HepG2 (cell line): ENCODE data around the gene RNASE7. TPM values are rescaled to one million over a fixed set of nuclear protein-coding genes. Genes with fewer than 3 reads are reported as not detected.

Source experiments
- ATAC-seq: fragments of 200-7000 bp; cut with Tn5 transposase; 3 replicates; pipeline ENCODE4 v1.9.1; 2020; ENCODE audit warnings: mild to moderate bottlenecking, moderate library complexity
- BruUV-seq: library from RNA; stranded (reverse); fragments of 400-500 nt; replicated peaks from 2 replicates; lab custom pipeline; 2021; lab: Mats Ljungman, UMichigan
- CTCF ChIA-PET: fragments of 300-600 bp; formaldehyde crosslinking; extraction: SDS; loops from one replicate; lab custom pipeline; 2021; ENCODE audit warnings: low total read pairs, inconsistent platforms, low intra/inter-chr PET ratio; lab: Yijun Ruan, JAX
- POLR2A ChIA-PET: fragments of 350-600 bp; sonication (Branson Sonifier 250); formaldehyde crosslinking; loops from one replicate; lab custom pipeline; 2020; ENCODE audit warnings: antibody characterized with exemption, inconsistent platforms; lab: Yijun Ruan, JAX
- DNase-seq: peaks from one replicate; pipeline ENCODE4 v3.0.0-alpha.2; 2015; ENCODE audit warnings: low spot score
- FAIRE-seq: peaks from 3 replicates; lab custom pipeline; 2011; peaks lifted over from hg19 to GRCh38; lab: Jason Lieb, UNC
- H2AFZ ChIP-seq: one replicate; pipeline ENCODE4 v1.6.1; 2011; ENCODE audit warnings: low read length, inconsistent platforms
- H3K27ac ChIP-seq: fragments of 300-600 bp; 3 replicates; pipeline ENCODE4 v1.8.0; 2011; ENCODE audit warnings: mixed run types, mild to moderate bottlenecking, mixed read lengths, low read length, inconsistent platforms; ENCODE audit not compliant: insufficient read depth; ENCODE audit errors: extremely low read length
- H3K27me3 ChIP-seq, 2 experiments: fragments of 200-600 bp in 1 of 2; 2 replicates in 1 of 2; 3 replicates in 1 of 2; pipeline versions ENCODE4 v1.6.0 to v1.8.0; 2011; ENCODE audit warnings: low read length in 2 of 2, mild to moderate bottlenecking in 2 of 2, moderate library complexity in 2 of 2, inconsistent platforms in 1 of 2; ENCODE audit not compliant: insufficient read depth in 2 of 2, control insufficient read depth in 1 of 2
- H3K36me3 ChIP-seq, 2 experiments: fragments of 200-600 bp in 1 of 2; replicated peaks in 1 of 2; 2 replicates in 1 of 2; 3 replicates in 1 of 2; pipeline versions ENCODE4 v1.5.1 to v1.8.0; 2011; ENCODE audit warnings: low read length in 2 of 2, inconsistent platforms in 1 of 2; ENCODE audit not compliant: insufficient read depth in 2 of 2, control insufficient read depth in 1 of 2
- H3K4me1 ChIP-seq: 2 replicates; pipeline ENCODE4 v1.5.1; 2012; ENCODE audit warnings: low read length, inconsistent platforms; ENCODE audit not compliant: insufficient read depth
- H3K4me2 ChIP-seq: 2 replicates; pipeline ENCODE4 v1.6.0; 2011; ENCODE audit warnings: low read depth, low read length, inconsistent platforms
- H3K4me3 ChIP-seq, 3 experiments: fragments of 200-600 bp in 1 of 3; sonication (generic), shearing (Covaris generic) in 1 of 3; replicated peaks in 1 of 3; 2 replicates each; pipeline ENCODE4 v1.5.1; 2011 to 2016; ENCODE audit warnings: low read length in 3 of 3, inconsistent platforms in 2 of 3, low read depth in 2 of 3, mild to moderate bottlenecking in 2 of 3, control low read depth in 1 of 3, mixed read lengths in 1 of 3; ENCODE audit not compliant: insufficient read depth in 1 of 3
- H3K79me2 ChIP-seq: one replicate; pipeline ENCODE4 v1.6.1; 2011; ENCODE audit warnings: low read length, inconsistent platforms; ENCODE audit not compliant: insufficient read depth
- H3K9ac ChIP-seq: 2 replicates; pipeline ENCODE4 v1.6.0; 2011; ENCODE audit warnings: mild to moderate bottlenecking, low read depth, low read length, inconsistent platforms; ENCODE audit not compliant: insufficient read depth
- H3K9me3 ChIP-seq: 2 replicates; pipeline ENCODE4 v1.5.1; 2012; ENCODE audit warnings: mild to moderate bottlenecking, low read length
- H4K20me1 ChIP-seq: 2 replicates; pipeline ENCODE4 v1.6.0; 2011; ENCODE audit warnings: inconsistent platforms, mild to moderate bottlenecking, low read length, moderate library complexity; ENCODE audit not compliant: insufficient read depth
- AGO2 ChIP-seq: fragments of 200-400 bp; formaldehyde crosslinking; optimal IDR thresholded peaks from 2 replicates; pipeline ENCODE3; 2017; ENCODE audit warnings: mild to moderate bottlenecking, low read depth, low read length, moderate library complexity
- BRCA1 ChIP-seq: sonication (generic); formaldehyde crosslinking; IDR thresholded peaks from 2 replicates; pipeline ENCODE4 v1.4.0; 2020; ENCODE audit warnings: missing genetic modification reagents
- CEBPB ChIP-seq: IDR thresholded peaks from 2 replicates; pipeline ENCODE4 v1.6.1; 2011; ENCODE audit warnings: low read depth, low read length, improper control_type of control experiment, borderline replicate concordance
- FIP1L1 ChIP-seq: fragments of 200-400 bp; formaldehyde crosslinking; IDR thresholded peaks from 2 replicates; pipeline ENCODE4 v1.6.1; 2018; ENCODE audit warnings: low read depth, mild to moderate bottlenecking, low read length, moderate library complexity, borderline replicate concordance; ENCODE audit not compliant: insufficient read depth
- NR2F2 ChIP-seq: IDR thresholded peaks from 2 replicates; pipeline ENCODE4 v1.6.1; 2012; ENCODE audit warnings: low read depth, inconsistent platforms, borderline replicate concordance
- NR2F6 ChIP-seq, 2 experiments: IDR thresholded peaks; 2 replicates each; pipeline ENCODE4 v1.6.1; 2016; ENCODE audit warnings: antibody characterized with exemption in 1 of 2, mild to moderate bottlenecking in 1 of 2
- RNF2 ChIP-seq: fragments of 450-650 bp; conservative IDR thresholded peaks from 2 replicates; pipeline ENCODE4 v1.6.1; 2016; ENCODE audit warnings: low read depth
- SALL2 ChIP-seq: sonication (generic); formaldehyde crosslinking; IDR thresholded peaks from 2 replicates; pipeline ENCODE4 v1.8.1; 2023; ENCODE audit warnings: mild to moderate bottlenecking, missing genetic modification reagents, inconsistent platforms
- SYNCRIP ChIP-seq: fragments of 200-400 bp; formaldehyde crosslinking; IDR thresholded peaks from 2 replicates; pipeline ENCODE4 v1.6.1; 2018; ENCODE audit warnings: mild to moderate bottlenecking, low read depth, low read length; ENCODE audit not compliant: insufficient read depth
- TBP ChIP-seq: sonication (generic); formaldehyde crosslinking; IDR thresholded peaks from 2 replicates; pipeline ENCODE4 v1.5.0; 2020; ENCODE audit warnings: missing genetic modification reagents
- U2AF1 ChIP-seq: fragments of 200-400 bp; formaldehyde crosslinking; optimal IDR thresholded peaks from 2 replicates; pipeline ENCODE3; 2017; ENCODE audit warnings: mild to moderate bottlenecking, low read depth, low read length
- ZFP90 ChIP-seq: sonication (generic); formaldehyde crosslinking; IDR thresholded peaks from 2 replicates; pipeline ENCODE4 v1.8.0; 2022; ENCODE audit warnings: missing genetic modification reagents, mild to moderate bottlenecking, inconsistent platforms, borderline replicate concordance
- ZNF230 ChIP-seq: sonication (generic); formaldehyde crosslinking; IDR thresholded peaks from 2 replicates; pipeline ENCODE4 v1.4.0; 2020; ENCODE audit warnings: mild to moderate bottlenecking, missing genetic modification reagents
- ZNF256 ChIP-seq: sonication (generic); formaldehyde crosslinking; conservative IDR thresholded peaks from 2 replicates; pipeline ENCODE4 v1.4.0; 2020; ENCODE audit warnings: missing genetic modification reagents
- ZNF441 ChIP-seq: sonication (generic); formaldehyde crosslinking; IDR thresholded peaks from 2 replicates; pipeline ENCODE4 v1.7.0; 2021; ENCODE audit warnings: missing genetic modification reagents, borderline replicate concordance
- ZNF556 ChIP-seq: sonication (generic); formaldehyde crosslinking; IDR thresholded peaks from 2 replicates; pipeline ENCODE4 v1.4.0; 2020; ENCODE audit warnings: mild to moderate bottlenecking, missing genetic modification reagents, borderline replicate concordance
- ZSCAN30 ChIP-seq: sonication (generic); formaldehyde crosslinking; IDR thresholded peaks from 2 replicates; pipeline ENCODE4 v1.5.0; 2020; ENCODE audit warnings: mild to moderate bottlenecking, missing genetic modification reagents
- WGBS: methylation state at CpG from one replicate; pipeline ENCODE4 v1.1.6; 2017; ENCODE audit warnings: low lambda C conversion rate; 5-methylcytosine and 5-hydroxymethylcytosine counted together
- in situ Hi-C: cut with HindIII; loops from 2 replicates; pipeline ENCODE4 v1.10.0; 2017; ENCODE audit warnings: low pct_unique_long_range_greater_than_20kb; ENCODE audit not compliant: extremely low pct_ligation_motif_present
- intact Hi-C: fragments of 100-400 bp; cut with micrococcal nuclease; formaldehyde crosslinking; loops from one replicate; pipeline ENCODE4 v1.10.0; 2022; ENCODE audit not compliant: unreplicated experiment
- polyA plus RNA-seq, 8 experiments: library from polyadenylated mRNA; depleted of rRNA in 3 of 8; stranded (reverse) in 7 of 8; unstranded in 1 of 8; fragments of >200 nt; fragmentation: Illumina TruSeq in 4 of 8; extraction: Trizol in 4 of 8; gene quantifications; 2 replicates each; pipeline versions ENCODE4 v1.2.1 to v1.2.3, GENCODE V29; 2011 to 2016; ENCODE audit warnings: low read depth in 4 of 8, missing spikeins in 1 of 8, mixed read lengths in 1 of 8; ENCODE audit not compliant: insufficient read depth in 1 of 8
- total RNA-seq, 5 experiments: library from RNA; depleted of rRNA; stranded (reverse); fragments of >200 nt; fragmentation: Illumina TruSeq; extraction: Trizol; gene quantifications; 2 replicates each; pipeline ENCODE4 v1.2.3, GENCODE V29; 2016; ENCODE audit warnings: low read depth in 1 of 5
- TF ChIP-seq, protein P1 (sequence below): fragments of 450-650 bp; IDR thresholded peaks from 2 replicates; pipeline ENCODE4 v1.6.1; 2017
- TF ChIP-seq, protein P2 (sequence below): sonication (generic); formaldehyde crosslinking; conservative IDR thresholded peaks from 2 replicates; pipeline ENCODE4 v1.4.0; 2020; ENCODE audit warnings: missing genetic modification reagents

The RNASE7 gene
- total and polyA plus RNA-seq, 2 of the 13 experiments (the other 11 are each of a cell fraction or from before 2014, with no cell fraction given): 0.04 TPM; not detected in 1

DNA sequence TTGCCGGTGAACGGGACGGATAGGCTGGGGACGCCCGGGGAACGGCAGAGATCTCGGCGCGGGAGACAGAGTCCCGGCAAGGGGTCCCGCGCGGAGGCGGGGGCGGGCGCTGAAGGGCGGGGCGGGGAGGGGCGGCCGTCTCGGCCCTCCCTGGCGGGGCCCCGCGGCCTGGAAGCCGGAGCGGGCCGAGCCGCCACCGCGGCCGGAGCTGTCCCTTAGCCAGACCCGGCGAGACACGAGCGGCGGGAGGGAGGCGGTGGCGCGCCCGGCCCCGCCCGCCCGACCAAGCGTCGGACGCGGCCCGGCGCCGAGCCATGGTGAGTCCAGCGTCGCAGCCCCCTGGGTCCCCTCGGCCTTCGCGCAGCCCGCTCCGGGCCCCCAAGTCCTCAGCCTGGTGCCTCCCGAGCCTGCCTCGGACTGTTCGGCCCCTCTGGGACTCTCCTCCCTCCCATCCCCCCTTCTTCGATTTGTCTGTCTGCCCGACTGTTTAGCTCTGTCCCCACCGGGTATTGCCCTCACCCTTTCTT, 28.0 kb downstream of the RNASE7 start, which contains the start of gene ARHGEF40 (continued):
- TF ChIP-seq SYNCRIP (no peak), ZNF556 (CRISPR knock-in tag) (no peak), FIP1L1 (0 out of 2 replicates have a peak, but pooled peaks have one; percentile 38), CEBPB (no peak), ZSCAN30 (CRISPR knock-in tag) (no peak)

DNA sequence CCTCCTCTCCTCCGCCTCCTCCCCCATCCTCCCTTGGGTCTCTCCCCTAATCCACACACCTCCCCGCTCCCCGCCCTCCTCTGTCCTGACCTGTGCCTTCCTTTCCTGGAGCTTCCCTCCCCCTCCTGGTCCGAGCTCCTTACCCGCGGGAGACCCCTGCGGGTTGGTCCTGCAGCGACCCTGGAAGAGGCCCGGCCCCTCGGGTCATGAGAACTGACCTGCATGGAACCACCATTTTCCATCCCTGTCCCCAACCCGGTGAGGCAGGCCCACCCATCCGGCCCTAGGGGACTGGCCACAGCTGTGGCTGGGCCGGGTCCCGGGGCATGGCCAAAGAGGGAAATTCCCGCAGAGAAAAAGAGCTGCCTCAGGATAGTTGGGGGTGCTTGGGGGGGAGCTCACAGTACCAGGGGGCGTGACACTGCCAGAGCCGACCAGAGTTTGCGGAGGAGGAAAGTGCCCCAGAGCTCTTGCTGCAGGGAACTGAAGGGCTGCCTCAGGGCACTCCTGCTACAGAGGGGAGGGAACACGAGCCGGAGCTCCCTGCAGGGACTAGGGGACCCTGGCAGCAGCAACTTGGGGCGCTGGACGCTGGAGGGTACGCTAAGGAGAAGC, 28.6 kb downstream of the RNASE7 start:
- Histone ChIP-seq H4K20me1 (no peaks in the 10 kb centered on the region), H3K4me1 (peaks cover 56% of the 10 kb centered on the region), H3K9ac (peak overlapping the region; percentile 80), H3K4me2 (peak overlapping the region; percentile 87), H3K27ac (peak overlapping the region; percentile 77), H3K79me2 (peaks cover 6% of the 10 kb centered on the region), H3K27me3 (peaks cover 0 to 7% of the 10 kb centered on the region in 2 experiments; a peak in 1 of 5 replicates), H3K36me3 (peaks cover 9 to 17% of the 10 kb centered on the region in 2 experiments), H2AFZ (no peak overlapping the region), H3K4me3 (peak overlapping the region; percentile 86 to 90 (median 87)), H3K9me3 (no peaks in the 10 kb centered on the region)
- BruUV-seq: TSS peak; percentile 46
- intact Hi-C loops: loop anchor here (1.0 kb wide), 1 partner anchor 56 kb away; no protein-coding TSS in a partner anchor
- ATAC-seq: peak; percentile 37
- DNase-seq: peak; percentile 69
- WGBS: under 1% methylated on average over 19 of the region's 23 CpGs
- in situ Hi-C loops: no loop called here
- FAIRE-seq: no peak
- ChIA-PET POLR2A (interaction anchor here (0.6 to 6.7 kb wide), 25 partner anchors 9 to 728 kb away, joined by 3 to 141 read pairs (median 13); partner anchors contain the start of genes NDRG2, PIP4P1, RNASE4 and RNASE8), CTCF (interaction anchor here (5.8 to 7.5 kb wide), 4 partner anchors 19 to 56 kb away, joined by 35 to 135 read pairs (median 60); no protein-coding TSS in a partner anchor)
- 0 out of 2 replicates have a peak, but pooled peaks have one; percentile 70 for TF ChIP-seq SALL2 (CRISPR knock-in tag)
- no peak for TF ChIP-seq RNF2
- 0 out of 2 replicates have a peak, but pooled peaks have one; percentile 59 for TF ChIP-seq ZNF256 (CRISPR knock-in tag)
- peak; percentile 74; the same call in 1 of the 2 replicates for TF ChIP-seq NR2F6 (IDR thresholded peaks at IDR 0.05)
- TF ChIP-seq NR2F6 (CRISPR knock-in tag; IDR thresholded peaks at IDR 0.05): peak; percentile 82
- peak; percentile 66 for TF ChIP-seq AGO2
- peak; percentile 23 for TF ChIP-seq U2AF1
- peak; percentile 67 for TF ChIP-seq ZNF441 (CRISPR knock-in tag)
- TF ChIP-seq ZFP90 (CRISPR knock-in tag): peak; percentile 84; the same call in 1 of the 2 replicates
- TF ChIP-seq, protein P1, sequence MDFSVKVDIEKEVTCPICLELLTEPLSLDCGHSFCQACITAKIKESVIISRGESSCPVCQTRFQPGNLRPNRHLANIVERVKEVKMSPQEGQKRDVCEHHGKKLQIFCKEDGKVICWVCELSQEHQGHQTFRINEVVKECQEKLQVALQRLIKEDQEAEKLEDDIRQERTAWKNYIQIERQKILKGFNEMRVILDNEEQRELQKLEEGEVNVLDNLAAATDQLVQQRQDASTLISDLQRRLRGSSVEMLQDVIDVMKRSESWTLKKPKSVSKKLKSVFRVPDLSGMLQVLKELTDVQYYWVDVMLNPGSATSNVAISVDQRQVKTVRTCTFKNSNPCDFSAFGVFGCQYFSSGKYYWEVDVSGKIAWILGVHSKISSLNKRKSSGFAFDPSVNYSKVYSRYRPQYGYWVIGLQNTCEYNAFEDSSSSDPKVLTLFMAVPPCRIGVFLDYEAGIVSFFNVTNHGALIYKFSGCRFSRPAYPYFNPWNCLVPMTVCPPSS: no peak
- TF ChIP-seq, protein P2, sequence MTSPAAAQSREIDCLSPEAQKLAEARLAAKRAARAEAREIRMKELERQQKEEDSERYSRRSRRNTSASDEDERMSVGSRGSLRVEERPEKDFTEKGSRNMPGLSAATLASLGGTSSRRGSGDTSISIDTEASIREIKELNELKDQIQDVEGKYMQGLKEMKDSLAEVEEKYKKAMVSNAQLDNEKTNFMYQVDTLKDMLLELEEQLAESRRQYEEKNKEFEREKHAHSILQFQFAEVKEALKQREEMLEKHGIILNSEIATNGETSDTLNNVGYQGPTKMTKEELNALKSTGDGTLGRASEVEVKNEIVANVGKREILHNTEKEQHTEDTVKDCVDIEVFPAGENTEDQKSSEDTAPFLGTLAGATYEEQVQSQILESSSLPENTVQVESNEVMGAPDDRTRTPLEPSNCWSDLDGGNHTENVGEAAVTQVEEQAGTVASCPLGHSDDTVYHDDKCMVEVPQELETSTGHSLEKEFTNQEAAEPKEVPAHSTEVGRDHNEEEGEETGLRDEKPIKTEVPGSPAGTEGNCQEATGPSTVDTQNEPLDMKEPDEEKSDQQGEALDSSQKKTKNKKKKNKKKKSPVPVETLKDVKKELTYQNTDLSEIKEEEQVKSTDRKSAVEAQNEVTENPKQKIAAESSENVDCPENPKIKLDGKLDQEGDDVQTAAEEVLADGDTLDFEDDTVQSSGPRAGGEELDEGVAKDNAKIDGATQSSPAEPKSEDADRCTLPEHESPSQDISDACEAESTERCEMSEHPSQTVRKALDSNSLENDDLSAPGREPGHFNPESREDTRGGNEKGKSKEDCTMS: no peak
- TF ChIP-seq BRCA1 (CRISPR knock-in tag): no peak
- peak; percentile 87 for TF ChIP-seq ZNF556 (CRISPR knock-in tag)
- peak; percentile 76; the same call in 1 of the 2 replicates for TF ChIP-seq ZNF230 (CRISPR knock-in tag)
- TF ChIP-seq TBP (CRISPR knock-in tag): 0 out of 2 replicates have a peak, but pooled peaks have one; percentile 33
- 0 out of 2 replicates have a peak, but pooled peaks have one; percentile 20 for TF ChIP-seq NR2F2
